Activated CD8-positive, alpha-beta T cell treated with anti-CD3 and anti-CD28 coated beads, Interleukin-2, amount 10 ng/mL, durations not matched to agents 7 days and 5 days (primary cell): ENCODE results near the gene ENTREP3. TPM values are rescaled to one million over a fixed set of nuclear protein-coding genes. Genes with fewer than 3 reads are reported as not detected.
"Not testable (repeated sequence)": the region's sequence is repeated elsewhere in the genome, so short reads cannot be mapped to it uniquely, and the experiment has no call there.

ENCODE experiments used
- ATAC-seq: fragments of 150-1000 bp; cut with Tn5 transposase; one replicate; pipeline ENCODE4 v1.10.0; 2021; ENCODE audit warnings: moderate library complexity
- CTCF ChIA-PET: fragments of 350-600 bp; sonication (Branson Sonifier 250); formaldehyde crosslinking; loops from one replicate; lab custom pipeline; 2021; ENCODE audit warnings: antibody characterized with exemption; lab: Charles Lee
- POLR2A ChIA-PET: fragments of 350-600 bp; sonication (Branson Sonifier 250); formaldehyde crosslinking; loops from one replicate; lab custom pipeline; 2021; ENCODE audit warnings: antibody characterized with exemption; lab: Charles Lee
- DNase-seq: peaks from one replicate; pipeline ENCODE4 v3.0.0-alpha.2; 2020
- H3K27ac Mint-ChIP-seq: one replicate; pipeline ENCODE4 v1.8.0; 2021; ENCODE audit warnings: mild to moderate bottlenecking, mixed read lengths
- H3K27me3 Mint-ChIP-seq: one replicate; pipeline ENCODE4 v1.8.0; 2021; ENCODE audit warnings: low read depth, mixed read lengths
- H3K36me3 Mint-ChIP-seq: one replicate; pipeline ENCODE4 v1.8.0; 2021; ENCODE audit warnings: low read depth, mixed read lengths
- H3K4me1 Mint-ChIP-seq: one replicate; pipeline ENCODE4 v1.8.0; 2021; ENCODE audit warnings: low read depth, mixed read lengths
- H3K4me3 Mint-ChIP-seq: one replicate; pipeline ENCODE4 v1.8.0; 2021; ENCODE audit warnings: mild to moderate bottlenecking, mixed read lengths
- H3K9me3 Mint-ChIP-seq: one replicate; pipeline ENCODE4 v1.8.0; 2022; ENCODE audit warnings: mixed read lengths; ENCODE audit not compliant: insufficient read depth
- total RNA-seq, 2 experiments: library from RNA; stranded (reverse); gene quantifications; one replicate each; pipeline ENCODE4 v1.2.3, GENCODE V29; 2021

The ENTREP3 gene
- total RNA-seq, 2 experiments from 2014 or later, result 29.3 to 29.7 TPM

- Mint-ChIP-seq H3K27ac (no peak overlapping the region), H3K4me1 (peaks cover 7% of the 10 kb centered on the region), H3K36me3 (no peaks in the 10 kb centered on the region), H3K27me3 (peaks cover 38% of the 10 kb centered on the region), H3K4me3 (no peak overlapping the region), H3K9me3 (no peaks in the 10 kb centered on the region)
- ChIA-PET CTCF (interaction anchor here (0.6 to 1.1 kb wide), 3 partner anchors 11 to 119 kb away, joined by 3 read pairs; no protein-coding TSS in a partner anchor), POLR2A (interaction anchor here (1.1 kb wide), 1 partner anchor 20 kb away, joined by 3 read pairs; the partner anchor contains the start of gene CLK2)
- no peak for ATAC-seq
- no peak for DNase-seq
Measured at GRCh38 chr1:155293086-155293749, 37.9 kb upstream of the ENTREP3 start.

DNA sequence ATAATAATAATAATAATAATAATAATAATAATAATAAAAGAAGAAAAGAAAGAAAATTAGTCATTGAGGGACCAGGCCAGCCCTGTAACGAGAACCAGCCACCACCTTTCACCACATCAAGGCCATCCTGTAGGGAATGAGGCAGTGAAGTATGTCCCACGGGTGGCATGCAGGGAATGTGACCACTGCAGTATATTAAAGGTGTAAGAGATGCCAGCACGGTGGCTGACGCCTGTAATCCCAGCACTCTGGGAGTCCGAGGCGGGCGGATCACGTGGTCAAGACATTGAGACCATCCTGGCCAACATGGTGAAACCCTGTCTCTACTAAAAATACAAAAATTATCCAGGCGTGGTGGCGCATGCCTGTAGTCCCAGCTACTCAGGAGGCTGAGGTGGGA, 35.7 kb upstream of the ENTREP3 start:
- ATAC-seq, POLR2A ChIA-PET, CTCF ChIA-PET: not testable (repeated sequence)

GRCh38 chr1:155287987-155288543, 32.8 kb upstream of the ENTREP3 start:
- CTCF ChIA-PET, result interaction anchor here (0.6 kb wide), 1 partner anchor 284 kb away, joined by 3 read pairs; no protein-coding TSS in a partner anchor
- Mint-ChIP-seq H3K4me3 (no peak overlapping the region), H3K36me3 (no peaks in the 10 kb centered on the region), H3K9me3 (no peaks in the 10 kb centered on the region), H3K27me3 (no peaks in the 10 kb centered on the region), H3K4me1 (no peaks in the 10 kb centered on the region), H3K27ac (no peak overlapping the region)
- DNase-seq, result no peak
- POLR2A ChIA-PET, result no interaction called here
- no peak for ATAC-seq

More for the DNA sequence above, 35.7 kb upstream of the ENTREP3 start:
- not testable (repeated sequence) for H3K36me3 Mint-ChIP-seq, H3K4me1 Mint-ChIP-seq, H3K27ac Mint-ChIP-seq, H3K4me3 Mint-ChIP-seq, DNase-seq, H3K9me3 Mint-ChIP-seq
- H3K27me3 Mint-ChIP-seq, result peaks cover 23% of the 10 kb centered on the region

DNA sequence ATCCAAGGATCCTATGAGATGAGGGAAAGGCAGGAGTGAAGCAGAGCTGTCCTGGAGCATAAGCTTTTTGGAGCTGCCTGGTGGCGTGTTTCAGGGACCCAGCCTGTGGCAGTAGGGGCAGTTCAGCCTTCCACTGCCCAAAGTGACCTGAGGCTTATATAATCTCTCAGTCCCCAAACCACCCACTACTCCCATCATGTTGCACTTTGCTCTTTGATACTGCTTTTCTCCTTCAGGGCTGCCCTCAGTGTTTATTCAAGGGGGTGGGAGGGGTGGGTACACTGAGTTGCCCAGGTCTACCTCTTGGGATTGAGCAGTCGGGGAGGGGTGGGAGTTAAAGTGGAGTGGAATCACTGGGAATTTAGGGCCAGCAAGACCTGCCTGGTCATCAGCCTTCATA, 31.3 kb upstream of the ENTREP3 start:
- H3K27ac Mint-ChIP-seq, result no peak overlapping the region
- no peaks in the 10 kb centered on the region for H3K4me1 Mint-ChIP-seq
- CTCF ChIA-PET, result interaction anchor here (1.2 kb wide), 1 partner anchor 22 kb away, joined by 4 read pairs; the partner anchor contains the start of gene FDPS
- H3K9me3 Mint-ChIP-seq, result no peaks in the 10 kb centered on the region
- POLR2A ChIA-PET, result no interaction called here
- DNase-seq (no peak), ATAC-seq (no peak)
- no peaks in the 10 kb centered on the region for H3K36me3 Mint-ChIP-seq
- no peak overlapping the region for H3K4me3 Mint-ChIP-seq
- no peaks in the 10 kb centered on the region for H3K27me3 Mint-ChIP-seq

DNA sequence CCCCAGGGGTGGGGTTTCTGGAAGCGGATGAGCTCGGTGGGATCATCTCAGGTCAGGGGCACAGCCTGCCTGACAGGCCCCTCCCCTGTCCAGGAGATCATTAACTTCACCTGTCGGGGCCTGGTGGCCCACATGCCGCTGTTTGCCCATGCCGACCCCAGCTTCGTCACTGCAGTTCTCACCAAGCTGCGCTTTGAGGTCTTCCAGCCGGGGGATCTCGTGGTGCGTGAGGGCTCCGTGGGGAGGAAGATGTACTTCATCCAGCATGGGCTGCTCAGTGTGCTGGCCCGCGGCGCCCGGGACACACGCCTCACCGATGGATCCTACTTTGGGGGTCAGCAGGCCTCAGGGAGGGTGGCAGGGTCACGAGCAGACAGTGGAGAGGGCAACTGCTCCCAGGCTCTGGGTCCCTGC, 30.4 kb upstream of the ENTREP3 start:
- CTCF ChIA-PET, result interaction anchor here (1.2 kb wide), 1 partner anchor 23 kb away, joined by 4 read pairs; the partner anchor contains the start of gene FDPS
- no peak overlapping the region for H3K4me3 Mint-ChIP-seq
- no peaks in the 10 kb centered on the region for H3K4me1 Mint-ChIP-seq
- H3K27me3 Mint-ChIP-seq, result no peaks in the 10 kb centered on the region
- H3K36me3 Mint-ChIP-seq, result no peaks in the 10 kb centered on the region
- ATAC-seq (no peak), DNase-seq (no peak)
- POLR2A ChIA-PET, result no interaction called here
- H3K27ac Mint-ChIP-seq, result no peak overlapping the region
- no peaks in the 10 kb centered on the region for H3K9me3 Mint-ChIP-seq

- no peak overlapping the region for H3K27ac Mint-ChIP-seq
- ChIA-PET POLR2A (no interaction called here), CTCF (no interaction called here)
Measured at GRCh38 chr1:155285063-155285462, 29.8 kb upstream of the ENTREP3 start.

GRCh38 chr1:155284476-155284875, 29.2 kb upstream of the ENTREP3 start:
- ATAC-seq (no peak), DNase-seq (no peak)
- Mint-ChIP-seq H3K36me3 (no peaks in the 10 kb centered on the region), H3K4me1 (no peaks in the 10 kb centered on the region), H3K9me3 (no peaks in the 10 kb centered on the region), H3K4me3 (no peak overlapping the region), H3K27me3 (no peaks in the 10 kb centered on the region), H3K27ac (no peak overlapping the region)
- CTCF ChIA-PET, result no interaction called here
- POLR2A ChIA-PET, result no interaction called here

More at GRCh38 chr1:155285063-155285462, 29.8 kb upstream of the ENTREP3 start:
- no peaks in the 10 kb centered on the region for H3K36me3 Mint-ChIP-seq
- no peaks in the 10 kb centered on the region for H3K27me3 Mint-ChIP-seq
- H3K4me3 Mint-ChIP-seq, result no peak overlapping the region
- H3K4me1 Mint-ChIP-seq, result no peaks in the 10 kb centered on the region
- ATAC-seq, result no peak
- no peaks in the 10 kb centered on the region for H3K9me3 Mint-ChIP-seq
- DNase-seq, result no peak

DNA sequence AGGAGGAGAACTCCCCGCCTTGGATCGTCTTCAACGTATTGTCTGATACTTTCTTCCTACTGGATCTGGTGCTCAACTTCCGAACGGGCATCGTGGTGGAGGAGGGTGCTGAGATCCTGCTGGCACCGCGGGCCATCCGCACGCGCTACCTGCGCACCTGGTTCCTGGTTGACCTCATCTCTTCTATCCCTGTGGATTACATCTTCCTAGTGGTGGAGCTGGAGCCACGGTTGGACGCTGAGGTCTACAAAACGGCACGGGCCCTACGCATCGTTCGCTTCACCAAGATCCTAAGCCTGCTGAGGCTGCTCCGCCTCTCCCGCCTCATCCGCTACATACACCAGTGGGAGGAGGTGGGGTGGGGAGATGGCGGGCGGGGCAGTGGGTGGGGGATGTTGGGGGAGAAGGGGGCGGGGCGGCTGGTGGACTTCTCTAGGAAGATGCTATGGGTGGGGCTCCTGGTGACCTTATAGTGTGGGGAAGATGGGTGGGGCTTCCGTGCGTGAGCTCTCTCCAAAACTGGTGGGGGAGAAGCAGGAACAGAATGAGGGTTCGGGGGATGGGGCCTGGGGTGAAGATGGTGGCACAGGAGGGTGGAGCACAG, 27.3 kb upstream of the ENTREP3 start:
- H3K27ac Mint-ChIP-seq, result no peak overlapping the region
- no peaks in the 10 kb centered on the region for H3K27me3 Mint-ChIP-seq
- CTCF ChIA-PET, result interaction anchor here (0.8 to 1.5 kb wide), 3 partner anchors 10 to 41 kb away, joined by 3 to 5 read pairs (median 3); no protein-coding TSS in a partner anchor
- peaks cover 8% of the 10 kb centered on the region for H3K4me1 Mint-ChIP-seq
- H3K4me3 Mint-ChIP-seq, result no peak overlapping the region
- ATAC-seq (no peak), DNase-seq (no peak)
- H3K36me3 Mint-ChIP-seq, result no peaks in the 10 kb centered on the region
- POLR2A ChIA-PET, result interaction anchor here (2.0 kb wide), 1 partner anchor 9 kb away, joined by 5 read pairs; no protein-coding TSS in a partner anchor
- H3K9me3 Mint-ChIP-seq, result no peaks in the 10 kb centered on the region

GRCh38 chr1:155279268-155279667, 24.0 kb upstream of the ENTREP3 start:
- no peak overlapping the region for H3K4me3 Mint-ChIP-seq
- no peaks in the 10 kb centered on the region for H3K36me3 Mint-ChIP-seq
- ATAC-seq (no peak), DNase-seq (no peak)
- H3K27ac Mint-ChIP-seq, result no peak overlapping the region
- ChIA-PET POLR2A (interaction anchor here (0.6 kb wide), 1 partner anchor 1131 kb away, joined by 4 read pairs; no protein-coding TSS in a partner anchor), CTCF (interaction anchor here (1.3 to 1.9 kb wide), 6 partner anchors 12 to 43 kb away, joined by 3 to 13 read pairs (median 5); partner anchors contain the start of genes FDPS and SCAMP3)
- no peaks in the 10 kb centered on the region for H3K27me3 Mint-ChIP-seq
- H3K9me3 Mint-ChIP-seq, result no peaks in the 10 kb centered on the region
- H3K4me1 Mint-ChIP-seq, result peaks cover 22% of the 10 kb centered on the region

- ChIA-PET CTCF (interaction anchor here (0.9 to 1.9 kb wide), 7 partner anchors 12 to 45 kb away, joined by 3 to 13 read pairs (median 4); partner anchors contain the start of genes FDPS and SCAMP3), POLR2A (interaction anchor here (1.0 to 1.2 kb wide), 3 partner anchors 39 to 45 kb away, joined by 3 to 4 read pairs (median 3); no protein-coding TSS in a partner anchor)
- Mint-ChIP-seq H3K4me3 (peak overlapping the region; percentile 67), H3K36me3 (no peaks in the 10 kb centered on the region), H3K4me1 (peaks cover 25% of the 10 kb centered on the region), H3K9me3 (no peaks in the 10 kb centered on the region), H3K27me3 (no peaks in the 10 kb centered on the region), H3K27ac (no peak overlapping the region)
- no peak for DNase-seq
- no peak for ATAC-seq
Measured at GRCh38 chr1:155278689-155279160, 23.4 kb upstream of the ENTREP3 start.

DNA sequence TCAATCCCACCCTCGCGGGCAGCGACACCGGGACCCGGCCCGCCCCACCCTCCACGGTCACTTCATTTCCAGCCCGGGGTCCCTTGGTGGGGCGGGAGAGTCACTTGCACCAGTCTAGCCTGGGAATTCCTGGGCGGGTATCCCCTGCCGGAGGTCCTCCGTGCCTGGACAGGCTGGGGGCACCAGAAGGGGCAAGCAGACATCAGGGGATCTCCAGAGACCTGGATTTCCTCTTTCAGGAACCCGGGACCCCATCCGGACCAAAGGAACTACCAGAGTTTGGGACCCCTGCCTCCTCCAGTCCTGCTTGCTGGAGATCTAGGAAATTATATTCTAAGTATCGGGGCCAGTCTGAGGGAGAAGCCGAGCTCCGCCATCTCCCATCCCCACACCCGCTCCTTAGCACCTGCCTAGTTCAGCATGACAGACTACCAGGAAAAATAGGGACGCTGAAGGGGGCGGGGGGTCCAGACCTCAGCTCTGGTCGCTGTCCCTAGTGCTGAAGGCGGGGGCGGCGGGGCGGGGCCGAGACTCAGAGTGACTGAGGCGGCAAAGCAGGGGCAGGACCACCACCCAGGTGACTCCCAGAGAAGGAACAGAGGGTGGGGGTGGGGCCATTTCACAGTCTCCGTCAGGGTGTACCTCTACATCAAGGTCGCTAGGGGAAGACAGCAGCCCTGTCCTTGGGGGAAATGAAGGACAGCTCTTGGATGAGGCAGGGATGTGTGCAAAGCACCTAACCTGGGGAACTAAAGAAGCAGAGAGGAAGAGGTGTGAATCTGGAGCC, 22.8 kb upstream of the ENTREP3 start:
- DNase-seq (peak; percentile 79), ATAC-seq (peak; percentile 25)
- Mint-ChIP-seq H3K27me3 (no peaks in the 10 kb centered on the region), H3K27ac (no peak overlapping the region), H3K4me3 (peak overlapping the region; percentile 67), H3K4me1 (peaks cover 27% of the 10 kb centered on the region), H3K36me3 (no peaks in the 10 kb centered on the region), H3K9me3 (no peaks in the 10 kb centered on the region)
- ChIA-PET CTCF (interaction anchor here (0.6 to 1.9 kb wide), 7 partner anchors 11 to 321 kb away, joined by 3 to 13 read pairs (median 4); partner anchors contain the start of genes FDPS and SCAMP3), POLR2A (interaction anchor here (1.0 to 1.2 kb wide), 3 partner anchors 39 to 46 kb away, joined by 3 to 4 read pairs (median 3); no protein-coding TSS in a partner anchor)
